Gastrocnemius medialis (tissue), 4 donors: ENCODE data around the gene RIN3. TPM values are rescaled to one million over a fixed set of nuclear protein-coding genes. Genes with fewer than 3 reads are reported as not detected.

Source experiments
- ATAC-seq, 2 donors: fragments of 150-250 bp; one replicate each; pipeline ENCODE4 v1.9.1; 2016
- DNase-seq, 2 donors: peaks; one replicate each; pipeline ENCODE4 v3.0.0-alpha.2; 2019
- H3K27ac ChIP-seq, 4 donors: fragments of 200-600 bp; sonication (generic); 1 replicate in 1 of 4; 2 replicates in 3 of 4; pipeline ENCODE4 v1.5.1; 2016 to 2018; ENCODE audit warnings: mild to moderate bottlenecking in 2 of 4, moderate library complexity in 1 of 4
- H3K27me3 ChIP-seq, 3 donors: fragments of 200-600 bp; sonication (generic) in 2 of 3; 1 replicate in 1 of 3; 2 replicates in 2 of 3; pipeline versions ENCODE4 v1.5.1 to v1.6.0; 2016 to 2019; ENCODE audit warnings: mild to moderate bottlenecking in 1 of 3, moderate library complexity in 1 of 3
- H3K36me3 ChIP-seq, 2 donors: fragments of 200-600 bp; sonication (generic) in 1 of 2; one replicate each; pipeline ENCODE4 v1.5.1; 2017 to 2018
- H3K4me1 ChIP-seq, 2 donors: fragments of 200-600 bp; sonication (generic) in 1 of 2; one replicate each; pipeline ENCODE4 v1.5.1; 2016 to 2017; ENCODE audit warnings: mild to moderate bottlenecking in 2 of 2
- H3K4me3 ChIP-seq, 4 donors: fragments of 200-600 bp; sonication (generic) in 3 of 4; 1 replicate in 1 of 4; 2 replicates in 3 of 4; pipeline ENCODE4 v1.5.1; 2016 to 2019; ENCODE audit warnings: mild to moderate bottlenecking in 2 of 4
- H3K9me3 ChIP-seq, 3 donors: fragments of 200-600 bp; sonication (generic) in 2 of 3; 1 replicate in 1 of 3; 2 replicates in 2 of 3; pipeline ENCODE4 v1.5.1; 2016 to 2019
- POLR2A ChIP-seq, 2 donors: fragments of 450-650 bp; IDR thresholded peaks; one replicate each; pipeline ENCODE4 v1.6.1; 2017; ENCODE audit warnings: antibody characterized with exemption in 2 of 2, mild to moderate bottlenecking in 2 of 2, moderate library complexity in 2 of 2
- in situ Hi-C, 4 donors: fragments of 200-750 bp; cut with MboI; loops; one replicate each; pipeline versions ENCODE4 v1.15.0 to v1.8.0; 2017; ENCODE audit warnings: low sequenced_read_pairs in 4 of 4
- intact Hi-C: fragments of 100-400 bp; cut with DNase I; formaldehyde crosslinking; loops from one replicate; pipeline ENCODE4 v1.15.1; 2023; ENCODE audit warnings: low total_unique reads
- total RNA-seq, 4 donors: library from RNA; depleted of rRNA; stranded (reverse); fragments of >200 nt; gene quantifications; one replicate each; pipeline versions ENCODE4 v1.1.0 to v1.2.3, GENCODE V29; 2016
- TF ChIP-seq, protein P1 (sequence below), 5 experiments: fragments of 450-650 bp in 3 of 5; fragments of 200-600 bp in 2 of 5; sonication (generic) in 2 of 5; IDR thresholded peaks in 4 of 5; conservative IDR thresholded peaks in 1 of 5; 1 replicate in 4 of 5; 2 replicates in 1 of 5; pipeline ENCODE4 v1.5.1; 2016 to 2019; ENCODE audit warnings: antibody characterized with exemption in 5 of 5, mild to moderate bottlenecking in 3 of 5, moderate library complexity in 3 of 5

The RIN3 gene, protein sequence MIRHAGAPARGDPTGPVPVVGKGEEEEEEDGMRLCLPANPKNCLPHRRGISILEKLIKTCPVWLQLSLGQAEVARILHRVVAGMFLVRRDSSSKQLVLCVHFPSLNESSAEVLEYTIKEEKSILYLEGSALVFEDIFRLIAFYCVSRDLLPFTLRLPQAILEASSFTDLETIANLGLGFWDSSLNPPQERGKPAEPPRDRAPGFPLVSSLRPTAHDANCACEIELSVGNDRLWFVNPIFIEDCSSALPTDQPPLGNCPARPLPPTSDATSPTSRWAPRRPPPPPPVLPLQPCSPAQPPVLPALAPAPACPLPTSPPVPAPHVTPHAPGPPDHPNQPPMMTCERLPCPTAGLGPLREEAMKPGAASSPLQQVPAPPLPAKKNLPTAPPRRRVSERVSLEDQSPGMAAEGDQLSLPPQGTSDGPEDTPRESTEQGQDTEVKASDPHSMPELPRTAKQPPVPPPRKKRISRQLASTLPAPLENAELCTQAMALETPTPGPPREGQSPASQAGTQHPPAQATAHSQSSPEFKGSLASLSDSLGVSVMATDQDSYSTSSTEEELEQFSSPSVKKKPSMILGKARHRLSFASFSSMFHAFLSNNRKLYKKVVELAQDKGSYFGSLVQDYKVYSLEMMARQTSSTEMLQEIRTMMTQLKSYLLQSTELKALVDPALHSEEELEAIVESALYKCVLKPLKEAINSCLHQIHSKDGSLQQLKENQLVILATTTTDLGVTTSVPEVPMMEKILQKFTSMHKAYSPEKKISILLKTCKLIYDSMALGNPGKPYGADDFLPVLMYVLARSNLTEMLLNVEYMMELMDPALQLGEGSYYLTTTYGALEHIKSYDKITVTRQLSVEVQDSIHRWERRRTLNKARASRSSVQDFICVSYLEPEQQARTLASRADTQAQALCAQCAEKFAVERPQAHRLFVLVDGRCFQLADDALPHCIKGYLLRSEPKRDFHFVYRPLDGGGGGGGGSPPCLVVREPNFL
- total RNA-seq: 1 to 10 TPM; 2.1 to 3.7 (median 2.6) TPM

DNA sequence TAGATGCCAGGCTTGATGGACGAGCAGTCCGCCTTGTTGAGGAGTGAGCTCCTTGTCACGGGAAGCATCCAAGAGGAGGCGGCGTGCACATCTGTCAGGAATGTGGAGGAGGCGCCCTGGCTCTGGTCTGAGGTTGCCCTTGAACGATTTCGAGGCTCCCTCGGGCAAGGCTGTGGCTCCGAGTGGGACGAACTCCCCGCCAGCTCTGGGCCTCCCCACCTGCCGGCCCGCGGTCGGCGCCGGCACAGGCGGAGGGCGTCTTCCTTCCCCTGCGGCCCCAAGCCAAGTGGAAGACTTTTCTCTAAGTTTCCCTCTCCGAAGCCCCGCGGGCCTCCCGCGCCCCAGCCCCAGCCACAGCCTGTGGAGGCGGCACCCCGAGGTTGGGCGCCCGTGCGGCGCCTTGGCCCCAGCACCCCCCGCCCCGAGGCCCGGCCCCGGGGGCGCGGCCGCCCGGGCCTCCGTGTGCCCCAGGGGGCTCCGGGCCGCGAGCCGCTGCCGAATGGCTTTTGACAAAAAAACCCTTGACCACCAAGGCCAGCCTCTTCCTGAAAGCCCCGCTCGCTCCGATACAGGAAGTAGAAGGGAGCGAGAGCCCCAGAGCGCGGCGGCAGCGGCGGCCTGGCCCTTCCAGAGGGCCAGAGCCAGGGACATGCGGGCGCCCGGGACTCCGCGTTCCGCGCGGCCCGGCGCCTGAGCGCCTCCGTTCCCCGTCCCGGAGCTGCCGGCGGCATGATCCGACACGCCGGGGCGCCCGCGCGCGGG is at the start of gene RIN3:
RIN3 (plus strand) TSS at position 578 of the 762 bp plus-strand sequence; CDS start at position 730, 152 bp downstream.
- Histone ChIP-seq H3K27ac (peak within 1 kb of the TSS; percentile 54 to 77 (median 66)), H3K9me3 (no peaks in the 10 kb centered on the region), H3K4me3 (peak within 1 kb of the TSS; percentile 54 to 64 (median 60)), H3K36me3 (no peaks in the 10 kb centered on the region), H3K4me1 (peaks cover 6 to 7% of the 10 kb centered on the region in 2 donors), H3K27me3 (no peaks in the 10 kb centered on the region)
- in situ Hi-C loops (no loop called here), intact Hi-C loops (no loop called here)
- TF ChIP-seq, protein P1, sequence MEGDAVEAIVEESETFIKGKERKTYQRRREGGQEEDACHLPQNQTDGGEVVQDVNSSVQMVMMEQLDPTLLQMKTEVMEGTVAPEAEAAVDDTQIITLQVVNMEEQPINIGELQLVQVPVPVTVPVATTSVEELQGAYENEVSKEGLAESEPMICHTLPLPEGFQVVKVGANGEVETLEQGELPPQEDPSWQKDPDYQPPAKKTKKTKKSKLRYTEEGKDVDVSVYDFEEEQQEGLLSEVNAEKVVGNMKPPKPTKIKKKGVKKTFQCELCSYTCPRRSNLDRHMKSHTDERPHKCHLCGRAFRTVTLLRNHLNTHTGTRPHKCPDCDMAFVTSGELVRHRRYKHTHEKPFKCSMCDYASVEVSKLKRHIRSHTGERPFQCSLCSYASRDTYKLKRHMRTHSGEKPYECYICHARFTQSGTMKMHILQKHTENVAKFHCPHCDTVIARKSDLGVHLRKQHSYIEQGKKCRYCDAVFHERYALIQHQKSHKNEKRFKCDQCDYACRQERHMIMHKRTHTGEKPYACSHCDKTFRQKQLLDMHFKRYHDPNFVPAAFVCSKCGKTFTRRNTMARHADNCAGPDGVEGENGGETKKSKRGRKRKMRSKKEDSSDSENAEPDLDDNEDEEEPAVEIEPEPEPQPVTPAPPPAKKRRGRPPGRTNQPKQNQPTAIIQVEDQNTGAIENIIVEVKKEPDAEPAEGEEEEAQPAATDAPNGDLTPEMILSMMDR (IDR thresholded peaks at IDR 0.05 in 4 of 5, conservative IDR thresholded peaks at IDR 0.05 in 1 of 5): no peak
- TF ChIP-seq POLR2A (IDR thresholded peaks at IDR 0.05): peak in 1 of 2 donors; percentile 58
- DNase-seq (no peak), ATAC-seq (peak; percentile 51 to 65)

DNA sequence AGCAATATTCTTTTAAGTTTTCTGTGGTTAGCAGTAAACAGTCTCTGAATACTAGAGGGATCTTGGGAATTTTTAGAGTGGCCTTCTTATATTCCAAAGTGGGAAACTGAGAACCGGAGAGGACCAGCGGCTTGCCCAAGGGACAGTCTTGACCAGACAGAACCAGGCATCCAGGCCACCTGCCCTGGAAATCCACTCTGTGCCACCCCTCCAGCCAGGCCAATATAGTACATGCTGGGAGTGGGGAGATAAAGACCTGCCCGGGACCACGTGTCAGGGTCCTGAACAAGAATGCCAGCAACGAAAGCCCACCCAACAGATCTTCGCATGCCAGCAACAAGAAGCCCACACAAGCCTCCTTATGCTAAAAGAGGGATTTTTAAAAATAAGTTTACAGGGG is 49.4 kb upstream of the RIN3 start:
- intact Hi-C loops (no loop called here), in situ Hi-C loops (no loop called here)
- TF ChIP-seq, protein P1 (IDR thresholded peaks at IDR 0.05 in 4 of 5, conservative IDR thresholded peaks at IDR 0.05 in 1 of 5): no peak
- TF ChIP-seq POLR2A (IDR thresholded peaks at IDR 0.05): no peak
- no peak for DNase-seq
- Histone ChIP-seq H3K9me3 (no peaks in the 10 kb centered on the region), H3K27ac (no peak overlapping the region), H3K27me3 (no peaks in the 10 kb centered on the region), H3K36me3 (no peaks in the 10 kb centered on the region), H3K4me1 (peaks cover 0 to 16% of the 10 kb centered on the region in 2 donors), H3K4me3 (no peak overlapping the region)
- no peak for ATAC-seq

DNA sequence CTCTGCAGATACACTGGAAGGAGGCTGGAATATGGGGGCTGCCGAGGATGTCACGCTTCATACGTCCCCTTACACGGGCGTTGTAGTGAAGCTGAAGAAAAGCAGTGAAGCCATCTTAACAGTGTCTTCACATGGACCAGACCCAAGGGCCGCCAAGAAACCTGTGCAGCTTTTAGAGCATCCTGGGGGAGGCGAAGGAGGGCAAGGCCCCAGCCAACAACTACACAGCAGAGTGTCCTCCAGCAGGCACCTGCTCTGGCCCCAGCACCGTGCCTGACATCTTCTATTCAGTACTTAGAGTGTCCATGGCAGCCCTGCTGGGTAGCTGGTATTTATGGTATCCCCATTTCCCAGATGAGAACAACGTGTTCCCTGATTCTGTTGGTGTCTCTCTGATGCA is 48.9 kb upstream of the RIN3 start:
- no peak for TF ChIP-seq POLR2A (IDR thresholded peaks at IDR 0.05)
- TF ChIP-seq, protein P1 (IDR thresholded peaks at IDR 0.05 in 4 of 5, conservative IDR thresholded peaks at IDR 0.05 in 1 of 5): no peak
- Histone ChIP-seq H3K4me3 (no peak overlapping the region), H3K4me1 (peaks cover 0 to 16% of the 10 kb centered on the region in 2 donors), H3K36me3 (no peaks in the 10 kb centered on the region), H3K27ac (no peak overlapping the region), H3K27me3 (no peaks in the 10 kb centered on the region), H3K9me3 (no peaks in the 10 kb centered on the region)
- DNase-seq (no peak), ATAC-seq (no peak)
- in situ Hi-C loops (no loop called here), intact Hi-C loops (no loop called here)

DNA sequence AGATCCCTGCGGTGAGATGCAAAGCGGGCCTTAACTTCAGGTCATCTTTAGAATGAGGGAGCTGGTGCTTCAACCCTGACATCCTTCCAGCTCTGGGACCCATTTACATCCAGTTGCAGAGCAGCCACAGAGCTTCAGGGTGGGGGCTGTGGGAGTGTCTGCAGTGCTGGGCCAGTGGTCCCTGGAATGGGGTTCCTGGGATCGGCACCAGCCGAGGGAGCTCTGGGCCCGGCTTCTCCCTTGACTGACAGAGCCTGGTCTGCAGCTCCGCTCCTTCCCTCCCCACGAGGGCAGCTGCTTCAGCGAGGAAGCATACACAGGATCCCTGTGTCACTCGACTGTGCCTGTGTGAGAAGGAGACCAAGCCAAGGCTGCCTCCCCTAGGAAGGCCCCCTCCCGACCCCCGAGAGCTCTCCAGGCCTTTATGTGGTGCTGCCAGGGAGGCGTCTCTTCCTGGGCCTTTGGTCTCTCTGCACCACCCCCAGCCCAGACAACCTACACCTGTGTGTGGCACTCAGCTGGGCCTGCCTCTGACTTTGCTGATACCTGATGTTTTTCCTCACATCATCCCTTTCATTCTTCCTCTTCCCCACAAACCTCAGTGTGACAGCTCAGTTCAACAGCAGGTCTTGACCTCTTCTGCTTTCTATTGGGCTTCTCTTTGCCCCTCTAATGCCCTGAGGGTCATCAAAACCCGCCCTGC is 48.1 kb upstream of the RIN3 start:
- intact Hi-C loops: no loop called here
- TF ChIP-seq POLR2A (IDR thresholded peaks at IDR 0.05): no peak
- TF ChIP-seq, protein P1 (IDR thresholded peaks at IDR 0.05 in 4 of 5, conservative IDR thresholded peaks at IDR 0.05 in 1 of 5): no peak
- Histone ChIP-seq H3K27me3 (no peaks in the 10 kb centered on the region), H3K9me3 (no peaks in the 10 kb centered on the region), H3K27ac (no peak overlapping the region), H3K36me3 (no peaks in the 10 kb centered on the region), H3K4me3 (no peak overlapping the region), H3K4me1 (peaks cover 0 to 13% of the 10 kb centered on the region in 2 donors)
- in situ Hi-C loops: no loop called here
- DNase-seq (no peak), ATAC-seq (no peak)
